Measurements from ENCODE around the gene GPX7.

The GPX7 gene

DNA sequence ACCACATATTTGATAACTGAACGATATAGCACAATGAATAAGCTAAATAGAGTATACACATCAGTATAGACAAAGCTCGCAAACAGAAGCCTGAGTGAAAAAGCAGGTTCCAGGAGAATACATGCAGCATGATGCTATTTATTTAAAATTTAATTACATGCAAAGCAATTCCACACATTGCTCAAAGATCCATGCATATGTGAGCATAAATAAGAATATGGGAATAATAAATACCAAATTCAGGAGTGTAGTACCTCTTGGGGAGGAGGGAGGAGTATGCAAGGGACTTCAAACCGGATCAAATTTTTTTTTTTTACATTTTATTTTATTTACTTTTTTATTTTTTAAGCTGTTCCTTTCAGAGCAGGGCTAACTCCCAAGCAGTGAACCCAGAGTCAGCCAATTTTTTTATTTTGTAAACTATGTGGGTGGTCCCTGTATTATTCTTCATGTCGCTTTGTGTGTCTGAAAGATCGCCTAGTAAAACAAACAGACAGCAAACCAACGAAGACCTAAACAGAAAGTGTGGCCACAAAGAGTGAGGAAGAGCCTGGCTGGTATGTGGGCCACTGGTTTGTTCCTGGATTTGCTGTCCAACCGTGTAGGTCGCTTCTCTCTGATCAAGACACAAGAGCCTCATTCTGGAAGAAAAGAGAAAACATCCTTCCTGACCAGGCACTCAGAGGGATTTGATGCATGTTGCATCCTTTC lies 26.6 kb downstream of the GPX7 start:
- peaks cover 0 to 30% of the 10 kb centered on the region in 2 donors for H3K27me3 ChIP-seq
- no peak overlapping the region for H3K27ac ChIP-seq

DNA sequence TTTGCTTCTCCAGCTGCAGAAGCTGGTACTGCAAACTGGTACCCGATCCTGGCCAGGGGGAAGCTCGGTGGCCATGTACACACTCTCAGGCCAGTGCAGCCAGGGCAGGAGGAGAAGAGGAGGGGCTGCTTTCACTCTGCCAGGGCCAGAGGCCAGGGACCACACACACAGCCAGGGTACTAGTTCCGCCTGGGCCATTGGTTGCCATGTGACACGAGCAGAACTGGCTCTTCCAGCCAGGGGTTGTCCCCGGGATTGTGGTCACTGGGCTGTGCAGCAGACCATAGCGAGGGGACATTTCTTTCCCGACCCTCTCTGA lies 27.1 kb downstream of the GPX7 start:
- TF ChIP-seq CTCF (IDR thresholded peaks at IDR 0.05), result no peak
- no peak overlapping the region for H3K27ac ChIP-seq

More for the DNA sequence above, 26.6 kb downstream of the GPX7 start:
- intact Hi-C loops (cut with DNase I; ENCODE audit: low total_unique reads), result no loop called here
- peaks cover 0 to 7% (median 0%) of the 10 kb centered on the region in 3 donors for H3K9me3 ChIP-seq
- no peak for DNase-seq
- H3K4me1 ChIP-seq, result peaks cover 0 to 12% (median 6%) of the 10 kb centered on the region in 4 donors
- no peaks in the 10 kb centered on the region for H3K36me3 ChIP-seq
- no peak overlapping the region for H3K4me3 ChIP-seq
- no peak for TF ChIP-seq CTCF (IDR thresholded peaks at IDR 0.05)

GRCh38 chr1:52629667-52630066 lies 27.5 kb downstream of the GPX7 start:
- Histone ChIP-seq H3K36me3 (no peaks in the 10 kb centered on the region), H3K9me3 (no peaks in the 10 kb centered on the region), H3K27ac (no peak overlapping the region), H3K4me1 (peaks cover 0 to 12% (median 6%) of the 10 kb centered on the region in 4 donors), H3K4me3 (no peak overlapping the region), H3K27me3 (peaks cover 0 to 39% of the 10 kb centered on the region in 2 donors)
- intact Hi-C loops (cut with DNase I; ENCODE audit: low total_unique reads), result no loop called here
- TF ChIP-seq CTCF (IDR thresholded peaks at IDR 0.05), result no peak
- no peak for DNase-seq

More for the DNA sequence above, 27.1 kb downstream of the GPX7 start:
- Histone ChIP-seq H3K27me3 (peaks cover 0 to 35% of the 10 kb centered on the region in 2 donors), H3K9me3 (peaks cover 0 to 2% (median 0%) of the 10 kb centered on the region in 3 donors), H3K4me1 (peaks cover 0 to 12% (median 6%) of the 10 kb centered on the region in 4 donors), H3K4me3 (no peak overlapping the region), H3K36me3 (no peaks in the 10 kb centered on the region)
- intact Hi-C loops (cut with DNase I; ENCODE audit: low total_unique reads), result no loop called here
- DNase-seq, result no peak

DNA sequence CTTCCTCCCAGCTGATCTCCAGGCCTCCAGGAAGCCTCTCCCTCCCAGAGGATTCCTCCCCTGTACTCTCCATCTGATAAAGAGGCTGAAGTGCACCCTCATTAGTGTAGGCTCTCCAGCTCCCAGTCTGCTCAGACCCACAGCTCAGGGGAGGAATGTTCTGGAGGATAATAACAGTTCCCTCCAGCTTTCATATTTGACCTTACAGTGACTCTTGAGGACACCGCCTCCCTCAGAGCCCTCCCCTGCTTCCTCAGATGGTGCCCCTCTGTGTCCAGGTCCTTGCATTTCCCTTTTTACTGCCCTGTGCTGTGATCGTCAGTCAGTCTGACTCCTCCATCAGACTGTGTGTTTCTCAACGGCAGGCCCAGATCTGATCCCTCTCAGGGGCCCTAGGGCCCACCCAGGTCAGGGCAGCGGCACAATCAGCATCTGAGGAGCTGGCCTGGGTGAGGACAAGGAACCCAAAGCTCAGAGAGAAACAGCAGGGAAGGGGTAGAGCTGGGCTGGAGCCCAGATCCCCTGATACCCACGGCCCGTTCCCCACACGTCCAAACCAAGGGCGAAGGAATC lies 29.7 kb downstream of the GPX7 start:
- peaks cover 0 to 12% (median 6%) of the 10 kb centered on the region in 4 donors for H3K4me1 ChIP-seq
- intact Hi-C loops (cut with DNase I; ENCODE audit: low total_unique reads), result no loop called here

DNA sequence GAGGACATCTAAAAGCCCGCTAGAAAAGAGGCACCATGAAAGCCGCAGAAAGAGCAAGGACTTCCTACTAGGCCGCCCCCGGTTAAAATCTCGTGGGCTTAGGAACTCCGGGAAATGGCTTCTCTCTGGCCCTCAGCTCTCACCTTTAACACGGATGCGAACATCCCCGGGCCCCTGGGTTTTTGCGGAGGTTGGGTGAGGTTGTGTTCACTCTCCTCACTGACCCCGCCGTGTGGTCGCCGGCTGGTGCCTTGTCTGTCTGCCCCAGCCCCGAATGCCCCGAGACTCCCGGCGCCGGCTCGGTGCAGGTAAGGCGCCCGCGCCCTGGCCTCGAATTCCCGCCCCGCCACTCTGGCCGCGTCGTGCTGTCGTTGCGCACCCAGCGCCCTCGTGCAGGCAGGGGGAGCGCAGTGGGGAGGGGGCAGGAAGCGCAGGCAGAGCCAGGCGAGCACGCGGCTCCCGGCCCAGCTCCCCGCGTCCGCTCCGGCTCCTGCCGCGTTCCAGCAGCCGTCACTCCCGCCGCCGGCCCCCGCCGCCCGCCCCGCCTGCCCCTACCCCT lies 30.6 kb downstream of the GPX7 start, which contains the start of gene SHISAL2A:
Gene SHISAL2A, plus strand, starts transcription at position 437 of the 559 bp plus-strand sequence. CDS start 326 bp downstream, outside the sequence.
- intact Hi-C loops (cut with DNase I; ENCODE audit: low total_unique reads), result no loop called here
- peak within 1 kb of the TSS; percentile 36 to 50 for H3K4me3 ChIP-seq
- no peak for DNase-seq
- TF ChIP-seq CTCF (IDR thresholded peaks at IDR 0.05), result no peak
- H3K27me3 ChIP-seq, result peaks cover 0 to 40% of the 10 kb centered on the region in 2 donors
- H3K4me1 ChIP-seq, result peaks cover 0 to 12% (median 6%) of the 10 kb centered on the region in 4 donors
- no peaks in the 10 kb centered on the region for H3K36me3 ChIP-seq
- H3K27ac ChIP-seq, result no peak within 1 kb of the TSS
- H3K9me3 ChIP-seq, result no peaks in the 10 kb centered on the region

More for the DNA sequence above, 29.7 kb downstream of the GPX7 start:
- Histone ChIP-seq H3K9me3 (no peaks in the 10 kb centered on the region), H3K27me3 (peaks cover 0 to 40% of the 10 kb centered on the region in 2 donors), H3K27ac (no peak overlapping the region), H3K4me3 (no peak overlapping the region), H3K36me3 (no peaks in the 10 kb centered on the region)
- no peak for DNase-seq
- no peak for TF ChIP-seq CTCF (IDR thresholded peaks at IDR 0.05)
